ENCODE measurements around the gene KLHDC7A.

The KLHDC7A gene

DNA sequence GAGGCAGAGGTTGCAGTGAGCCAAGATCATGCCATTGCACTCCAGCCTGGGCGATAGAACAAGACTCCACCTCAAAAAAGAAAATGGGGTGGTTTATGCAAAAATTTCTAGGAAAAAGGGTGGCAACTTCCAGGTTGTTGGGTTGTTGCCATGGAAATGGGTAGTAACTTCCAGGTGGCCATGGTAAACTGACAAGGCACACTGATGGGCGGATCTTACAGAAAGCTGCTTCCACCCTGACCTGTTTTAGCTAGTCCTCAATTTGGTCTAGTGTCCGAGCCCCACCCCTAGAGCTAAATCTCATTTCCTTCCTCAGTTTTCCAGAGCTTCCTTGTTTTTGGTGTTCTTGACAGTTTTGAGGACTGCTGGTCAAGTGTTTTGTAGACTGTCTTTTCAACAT lies 13.6 kb downstream of the KLHDC7A start:
- Histone ChIP-seq H3K9me3 (ENCODE audit: severe bottlenecking) (no peaks in the 10 kb centered on the region), H3K36me3 (ENCODE audit: low read depth) (no peaks in the 10 kb centered on the region), H3K4me3 (ENCODE audit: severe bottlenecking) (no peak overlapping the region), H3K27ac (ENCODE audit: poor library complexity, severe bottlenecking) (no peak overlapping the region), H3K27me3 (ENCODE audit: insufficient read depth, poor library complexity, severe bottlenecking) (peaks cover 25% of the 10 kb centered on the region), H3K4me1 (ENCODE audit: insufficient read depth, poor library complexity, severe bottlenecking) (no peaks in the 10 kb centered on the region)
- DNase-seq (ENCODE audit: low spot score) (no peak), ATAC-seq (ENCODE audit: low read depth) (no peak)
- TF ChIP-seq CTCF (IDR thresholded peaks at IDR 0.05; ENCODE audit: poor library complexity, severe bottlenecking) = no peak

DNA sequence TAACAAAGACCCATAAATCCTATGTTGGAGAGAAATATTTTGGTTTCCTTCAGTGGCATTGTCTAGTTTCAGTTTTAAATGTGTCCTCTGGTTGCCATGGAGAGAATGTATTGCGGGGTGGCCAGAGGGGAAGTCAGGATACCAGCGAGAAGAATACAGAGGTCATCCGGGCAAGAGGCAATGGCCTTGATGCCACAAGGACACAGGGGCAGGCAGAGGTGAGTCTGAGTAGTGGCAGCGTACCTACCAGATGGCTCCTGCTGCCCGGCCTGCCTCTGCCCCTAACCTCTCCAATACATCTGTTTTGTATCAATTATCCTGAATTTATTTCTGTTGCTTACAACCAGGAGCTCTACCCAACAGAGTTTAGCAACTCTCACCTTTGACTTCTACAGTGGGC lies 14.9 kb downstream of the KLHDC7A start:
- H3K9me3 ChIP-seq (ENCODE audit: severe bottlenecking) = no peaks in the 10 kb centered on the region

GRCh38 chr1:18496056-18496455 lies 15.3 kb downstream of the KLHDC7A start:
- Histone ChIP-seq H3K4me1 (ENCODE audit: insufficient read depth, poor library complexity, severe bottlenecking) (no peaks in the 10 kb centered on the region), H3K4me3 (ENCODE audit: severe bottlenecking) (no peak overlapping the region), H3K27ac (ENCODE audit: poor library complexity, severe bottlenecking) (no peak overlapping the region), H3K27me3 (ENCODE audit: insufficient read depth, poor library complexity, severe bottlenecking) (peaks cover 19% of the 10 kb centered on the region), H3K9me3 (ENCODE audit: severe bottlenecking) (no peaks in the 10 kb centered on the region), H3K36me3 (ENCODE audit: low read depth) (no peaks in the 10 kb centered on the region)
- DNase-seq (ENCODE audit: low spot score) = no peak
- no peak for TF ChIP-seq CTCF (IDR thresholded peaks at IDR 0.05; ENCODE audit: poor library complexity, severe bottlenecking)
- ATAC-seq (ENCODE audit: low read depth) = no peak

More for the DNA sequence above, 14.9 kb downstream of the KLHDC7A start:
- Histone ChIP-seq H3K27me3 (ENCODE audit: insufficient read depth, poor library complexity, severe bottlenecking) (peaks cover 21% of the 10 kb centered on the region), H3K36me3 (ENCODE audit: low read depth) (no peaks in the 10 kb centered on the region), H3K4me1 (ENCODE audit: insufficient read depth, poor library complexity, severe bottlenecking) (no peaks in the 10 kb centered on the region), H3K27ac (ENCODE audit: poor library complexity, severe bottlenecking) (no peak overlapping the region), H3K4me3 (ENCODE audit: severe bottlenecking) (no peak overlapping the region)
- no peak for TF ChIP-seq CTCF (IDR thresholded peaks at IDR 0.05; ENCODE audit: poor library complexity, severe bottlenecking)
- DNase-seq (ENCODE audit: low spot score) (no peak), ATAC-seq (ENCODE audit: low read depth) (no peak)

- H3K27me3 ChIP-seq (ENCODE audit: insufficient read depth, poor library complexity, severe bottlenecking) = peaks cover 16% of the 10 kb centered on the region
- DNase-seq (ENCODE audit: low spot score) (no peak), ATAC-seq (ENCODE audit: low read depth) (no peak)
- no peak for TF ChIP-seq CTCF (IDR thresholded peaks at IDR 0.05; ENCODE audit: poor library complexity, severe bottlenecking)
- no peak overlapping the region for H3K4me3 ChIP-seq (ENCODE audit: severe bottlenecking)
- no peaks in the 10 kb centered on the region for H3K36me3 ChIP-seq (ENCODE audit: low read depth)
- no peaks in the 10 kb centered on the region for H3K9me3 ChIP-seq (ENCODE audit: severe bottlenecking)
- H3K4me1 ChIP-seq (ENCODE audit: insufficient read depth, poor library complexity, severe bottlenecking) = no peaks in the 10 kb centered on the region
- H3K27ac ChIP-seq (ENCODE audit: poor library complexity, severe bottlenecking) = no peak overlapping the region
Measured at GRCh38 chr1:18496497-18497235, 15.9 kb downstream of the KLHDC7A start.

DNA sequence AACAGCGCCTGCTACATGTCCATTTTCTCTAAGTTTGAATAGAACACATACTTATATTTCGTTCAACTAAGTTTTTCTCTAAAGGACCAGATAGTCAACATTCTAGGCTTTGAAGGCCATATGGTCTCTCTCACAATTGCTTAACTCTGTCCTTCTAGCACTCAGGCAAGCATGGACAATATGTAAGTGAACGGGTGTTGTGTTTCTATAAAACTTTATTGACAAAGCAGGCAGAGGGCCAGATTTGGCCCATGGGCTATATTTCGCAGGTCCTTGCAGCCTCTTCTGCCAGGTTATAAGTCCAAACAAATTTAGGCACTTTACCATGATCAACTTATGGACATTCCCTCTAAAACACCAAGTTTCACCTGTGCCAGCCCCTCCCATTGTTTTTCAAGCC lies 21.1 kb downstream of the KLHDC7A start:
- no peak for ATAC-seq (ENCODE audit: low read depth)
- no peak for TF ChIP-seq CTCF (IDR thresholded peaks at IDR 0.05; ENCODE audit: poor library complexity, severe bottlenecking)

More for the DNA sequence above, 21.1 kb downstream of the KLHDC7A start:
- peaks cover 10% of the 10 kb centered on the region for H3K27me3 ChIP-seq (ENCODE audit: insufficient read depth, poor library complexity, severe bottlenecking)
- H3K9me3 ChIP-seq (ENCODE audit: severe bottlenecking) = no peaks in the 10 kb centered on the region
- no peak overlapping the region for H3K4me3 ChIP-seq (ENCODE audit: severe bottlenecking)
- no peaks in the 10 kb centered on the region for H3K4me1 ChIP-seq (ENCODE audit: insufficient read depth, poor library complexity, severe bottlenecking)
- DNase-seq (ENCODE audit: low spot score) = no peak
- H3K27ac ChIP-seq (ENCODE audit: poor library complexity, severe bottlenecking) = no peak overlapping the region
- H3K36me3 ChIP-seq (ENCODE audit: low read depth) = no peaks in the 10 kb centered on the region

All from RWPE2 (cell line).